Activated CD8-positive, alpha-beta memory T cell treated with anti-CD3 and anti-CD28 coated beads for 24 hours (primary cell): ENCODE measurements around the gene FHIT.
A peak's percentile ranks its signal among the peaks of the same experiment; 100 is the strongest.

Source experiments
- DNase-seq: peaks from one replicate; pipeline ENCODE4 v3.0.0-alpha.2; 2020

Gene FHIT

GRCh38 chr3:60125686-60126085 is 1125.6 kb downstream of the FHIT start:
- no peak for DNase-seq

GRCh38 chr3:60120245-60120644 is 1131.0 kb downstream of the FHIT start:
- DNase-seq: no peak

GRCh38 chr3:60114191-60114590 is 1137.1 kb downstream of the FHIT start:
- no peak for DNase-seq

GRCh38 chr3:60107275-60107674 is 1144.0 kb downstream of the FHIT start:
- no peak for DNase-seq

- DNase-seq: no peak
Measured at GRCh38 chr3:60102154-60102553, 1149.1 kb downstream of the FHIT start.

GRCh38 chr3:60101621-60102020 is 1149.6 kb downstream of the FHIT start:
- no peak for DNase-seq

GRCh38 chr3:60096403-60096802 is 1154.8 kb downstream of the FHIT start:
- no peak for DNase-seq

- DNase-seq: no peak
Measured at GRCh38 chr3:60095930-60096329, 1155.3 kb downstream of the FHIT start.

GRCh38 chr3:60095516-60095915 is 1155.7 kb downstream of the FHIT start:
- DNase-seq: no peak

- no peak for DNase-seq
Measured at GRCh38 chr3:60094392-60094947, 1156.8 kb downstream of the FHIT start.

GRCh38 chr3:60090548-60090947 is 1160.7 kb downstream of the FHIT start:
- DNase-seq: no peak

- peak; percentile 69 for DNase-seq
Measured at GRCh38 chr3:60086811-60087210, 1164.4 kb downstream of the FHIT start.

- no peak for DNase-seq
Measured at GRCh38 chr3:60085649-60086048, 1165.6 kb downstream of the FHIT start.

GRCh38 chr3:60081381-60082095 is 1169.7 kb downstream of the FHIT start:
- DNase-seq: no peak

GRCh38 chr3:60080648-60081047 is 1170.6 kb downstream of the FHIT start:
- no peak for DNase-seq

GRCh38 chr3:60079076-60079475 is 1172.2 kb downstream of the FHIT start:
- DNase-seq: peak; percentile 66

GRCh38 chr3:60076331-60076730 is 1174.9 kb downstream of the FHIT start:
- DNase-seq: no peak

- no peak for DNase-seq
Measured at GRCh38 chr3:60073942-60074341, 1177.3 kb downstream of the FHIT start.

- DNase-seq: no peak
Measured at GRCh38 chr3:60073228-60073627, 1178.0 kb downstream of the FHIT start.

GRCh38 chr3:60070366-60070765 is 1180.9 kb downstream of the FHIT start:
- DNase-seq: no peak

- DNase-seq: no peak
Measured at GRCh38 chr3:60065227-60065868, 1185.9 kb downstream of the FHIT start.

GRCh38 chr3:60064210-60065178 is 1186.8 kb downstream of the FHIT start:
- no peak for DNase-seq

- DNase-seq: no peak
Measured at GRCh38 chr3:60056404-60056803, 1194.8 kb downstream of the FHIT start.
